HepG2 (cell line): ENCODE measurements around the gene UBAC1. TPM values are rescaled to one million over a fixed set of nuclear protein-coding genes. Genes with fewer than 3 reads are reported as not detected.

Source experiments
- BHLHE40 ChIP-seq: IDR thresholded peaks from 2 replicates; pipeline ENCODE4 v1.6.1; 2011; ENCODE audit warnings: low read length, improper control_type of control experiment
- GATAD2A ChIP-seq: IDR thresholded peaks from 2 replicates; pipeline ENCODE4 v1.6.1; 2016
- HDAC2 ChIP-seq: sonication (generic); formaldehyde crosslinking; IDR thresholded peaks from 2 replicates; pipeline ENCODE4 v1.4.0; 2020; ENCODE audit warnings: missing genetic modification reagents
- KLF15 ChIP-seq: sonication (generic); formaldehyde crosslinking; IDR thresholded peaks from 2 replicates; pipeline ENCODE4 v1.8.1; 2023; ENCODE audit warnings: borderline replicate concordance, mild to moderate bottlenecking, inconsistent platforms, missing genetic modification reagents, mixed read lengths
- LCORL ChIP-seq, 2 experiments: fragments of 450-650 bp in 1 of 2; sonication (generic) in 1 of 2; formaldehyde crosslinking in 1 of 2; IDR thresholded peaks; 2 replicates each; pipeline versions ENCODE4 v1.5.0 to v1.6.1; 2017 to 2020; ENCODE audit warnings: antibody characterized with exemption in 1 of 2, missing genetic modification reagents in 1 of 2
- MATR3 ChIP-seq: sonication (generic); formaldehyde crosslinking; IDR thresholded peaks from 2 replicates; pipeline ENCODE4 v1.4.0; 2020; ENCODE audit warnings: missing genetic modification reagents
- MIXL1 ChIP-seq: IDR thresholded peaks from 2 replicates; pipeline ENCODE4 v1.6.1; 2016
- MXI1 ChIP-seq: IDR thresholded peaks from 3 replicates; pipeline ENCODE4 v1.6.1; 2012; ENCODE audit warnings: low read depth, low read length, inconsistent platforms, borderline replicate concordance
- PBX2 ChIP-seq: IDR thresholded peaks from 2 replicates; pipeline ENCODE4 v1.6.1; 2016; ENCODE audit warnings: control low read depth
- POLR2A ChIP-seq, 2 experiments: IDR thresholded peaks; 2 replicates each; pipeline ENCODE4 v1.6.1; 2011; ENCODE audit warnings: low read depth in 2 of 2, low read length in 2 of 2, mild to moderate bottlenecking in 1 of 2, moderate library complexity in 1 of 2; ENCODE audit not compliant: insufficient read depth in 1 of 2
- RARA ChIP-seq: IDR thresholded peaks from 2 replicates; pipeline ENCODE4 v1.6.1; 2016; ENCODE audit warnings: missing genetic modification reagents, missing compliant biosample characterization
- RARG ChIP-seq: sonication (generic); formaldehyde crosslinking; IDR thresholded peaks from 2 replicates; pipeline ENCODE4 v1.4.0; 2020; ENCODE audit warnings: low read depth, mild to moderate bottlenecking, missing genetic modification reagents
- SAFB2 ChIP-seq: sonication (generic); formaldehyde crosslinking; IDR thresholded peaks from 2 replicates; pipeline ENCODE4 v1.5.1; 2020; ENCODE audit warnings: missing genetic modification reagents, low read depth, mild to moderate bottlenecking, borderline replicate concordance
- SKI ChIP-seq: fragments of 450-650 bp; IDR thresholded peaks from one replicate; pipeline ENCODE4 v1.6.1; 2018; ENCODE audit warnings: mild to moderate bottlenecking; ENCODE audit not compliant: partially characterized antibody
- SP5 ChIP-seq: IDR thresholded peaks from 2 replicates; pipeline ENCODE4 v1.6.1; 2016; ENCODE audit warnings: low read depth, borderline replicate concordance
- XRCC5 ChIP-seq: fragments of 200-400 bp; formaldehyde crosslinking; optimal IDR thresholded peaks from 2 replicates; pipeline ENCODE3; 2017; ENCODE audit warnings: mild to moderate bottlenecking, low read length
- ZNF10 ChIP-seq: sonication (generic); formaldehyde crosslinking; IDR thresholded peaks from 2 replicates; pipeline ENCODE4 v1.4.0; 2020; ENCODE audit warnings: mild to moderate bottlenecking, low read depth, missing genetic modification reagents, borderline replicate concordance
- ZNF124 ChIP-seq: sonication (generic); formaldehyde crosslinking; IDR thresholded peaks from 2 replicates; pipeline ENCODE4 v1.4.0; 2020; ENCODE audit warnings: missing genetic modification reagents
- ZNF296 ChIP-seq: sonication (generic); formaldehyde crosslinking; conservative IDR thresholded peaks from 2 replicates; pipeline ENCODE4 v1.5.0; 2020; ENCODE audit warnings: mild to moderate bottlenecking, missing genetic modification reagents
- ZNF546 ChIP-seq: sonication (generic); formaldehyde crosslinking; conservative IDR thresholded peaks from 2 replicates; pipeline ENCODE4 v1.8.1; 2023; ENCODE audit warnings: mild to moderate bottlenecking, missing genetic modification reagents
- ZNF547 ChIP-seq: sonication (generic); formaldehyde crosslinking; IDR thresholded peaks from 2 replicates; pipeline ENCODE4 v1.5.1; 2020; ENCODE audit warnings: mild to moderate bottlenecking, missing genetic modification reagents
- ZNF674 ChIP-seq: sonication (generic); formaldehyde crosslinking; IDR thresholded peaks from 2 replicates; pipeline ENCODE4 v1.5.0; 2020; ENCODE audit warnings: low read depth, mild to moderate bottlenecking, missing genetic modification reagents
- ZNF749 ChIP-seq: sonication (generic); formaldehyde crosslinking; IDR thresholded peaks from 2 replicates; pipeline ENCODE4 v1.8.0; 2022; ENCODE audit warnings: mild to moderate bottlenecking, missing genetic modification reagents, moderate library complexity, borderline replicate concordance
- ZNF766 ChIP-seq: sonication (generic); formaldehyde crosslinking; IDR thresholded peaks from 2 replicates; pipeline ENCODE4 v1.5.0; 2020; ENCODE audit warnings: missing genetic modification reagents, borderline replicate concordance
- ZNF776 ChIP-seq: sonication (generic); formaldehyde crosslinking; IDR thresholded peaks from 2 replicates; pipeline ENCODE4 v1.4.0; 2020; ENCODE audit warnings: mild to moderate bottlenecking, missing genetic modification reagents
- polyA plus RNA-seq, 8 experiments: library from polyadenylated mRNA; depleted of rRNA in 3 of 8; stranded (reverse) in 7 of 8; unstranded in 1 of 8; fragments of >200 nt; fragmentation: Illumina TruSeq in 4 of 8; extraction: Trizol in 4 of 8; gene quantifications; 2 replicates each; pipeline versions ENCODE4 v1.2.1 to v1.2.3, GENCODE V29; 2011 to 2016; ENCODE audit warnings: low read depth in 4 of 8, missing spikeins in 1 of 8, mixed read lengths in 1 of 8; ENCODE audit not compliant: insufficient read depth in 1 of 8
- total RNA-seq, 5 experiments: library from RNA; depleted of rRNA; stranded (reverse); fragments of >200 nt; fragmentation: Illumina TruSeq; extraction: Trizol; gene quantifications; 2 replicates each; pipeline ENCODE4 v1.2.3, GENCODE V29; 2016; ENCODE audit warnings: low read depth in 1 of 5
- TF ChIP-seq, protein P1 (sequence below): sonication (generic); formaldehyde crosslinking; IDR thresholded peaks from 2 replicates; pipeline ENCODE4 v1.8.0; 2022; ENCODE audit warnings: mild to moderate bottlenecking, missing genetic modification reagents; ENCODE audit not compliant: insufficient replicate concordance
- TF ChIP-seq, protein P2 (sequence below): sonication (generic); formaldehyde crosslinking; IDR thresholded peaks from 2 replicates; pipeline ENCODE4 v1.5.1; 2020; ENCODE audit warnings: missing genetic modification reagents, mild to moderate bottlenecking, borderline replicate concordance
- TF ChIP-seq, protein P3 (sequence below): sonication (generic); formaldehyde crosslinking; IDR thresholded peaks from 2 replicates; pipeline ENCODE4 v1.5.0; 2020; ENCODE audit warnings: missing genetic modification reagents

UBAC1 gene
- total and polyA plus RNA-seq, 2 of the 13 experiments (the other 11 are each of a cell fraction or from before 2014, with no cell fraction given) = 32.2 to 34.1 TPM

- TF ChIP-seq GATAD2A (CRISPR knock-in tag) (no peak), ZNF547 (CRISPR knock-in tag) (no peak; the same call in 1 of the 2 replicates), ZNF766 (CRISPR knock-in tag) (no peak), ZNF546 (CRISPR knock-in tag) (0 out of 2 replicates have a peak, but pooled peaks have one; percentile 25), ZNF10 (no peak), BHLHE40 (peak; percentile 49; the same call in 1 of the 2 replicates), PBX2 (CRISPR knock-in tag) (no peak), MATR3 (CRISPR knock-in tag) (no peak), RARG (CRISPR knock-in tag) (no peak), ZNF674 (no peak), RARA (CRISPR knock-in tag) (0 out of 2 replicates have a peak, but pooled peaks have one; percentile 21), ZNF124 (CRISPR knock-in tag) (no peak), SP5 (CRISPR knock-in tag) (peak; percentile 43; the same call in 1 of the 2 replicates), ZNF296 (peak; percentile 49; the same call in 1 of the 2 replicates), HDAC2 (CRISPR knock-in tag) (peak; percentile 33; the same call in 1 of the 2 replicates), ZNF749 (no peak), LCORL (IDR thresholded peaks at IDR 0.05) (no peak), LCORL (CRISPR knock-in tag; IDR thresholded peaks at IDR 0.05) (peak; percentile 68; the same call in 1 of the 2 replicates), POLR2A (IDR thresholded peaks at IDR 0.05; ENCODE audit: insufficient read depth in 1 of 2, low read depth in 2 of 2, low read length in 2 of 2) (no peak), KLF15 (CRISPR knock-in tag) (no peak), XRCC5 (peak; percentile 39), MXI1 (peak; percentile 42; the same call in 1 of the 3 replicates), MIXL1 (CRISPR knock-in tag) (no peak), ZNF776 (CRISPR knock-in tag) (peak; percentile 51; the same call in 1 of the 2 replicates), SAFB2 (no peak), SKI (no peak)
- TF ChIP-seq, protein P1, sequence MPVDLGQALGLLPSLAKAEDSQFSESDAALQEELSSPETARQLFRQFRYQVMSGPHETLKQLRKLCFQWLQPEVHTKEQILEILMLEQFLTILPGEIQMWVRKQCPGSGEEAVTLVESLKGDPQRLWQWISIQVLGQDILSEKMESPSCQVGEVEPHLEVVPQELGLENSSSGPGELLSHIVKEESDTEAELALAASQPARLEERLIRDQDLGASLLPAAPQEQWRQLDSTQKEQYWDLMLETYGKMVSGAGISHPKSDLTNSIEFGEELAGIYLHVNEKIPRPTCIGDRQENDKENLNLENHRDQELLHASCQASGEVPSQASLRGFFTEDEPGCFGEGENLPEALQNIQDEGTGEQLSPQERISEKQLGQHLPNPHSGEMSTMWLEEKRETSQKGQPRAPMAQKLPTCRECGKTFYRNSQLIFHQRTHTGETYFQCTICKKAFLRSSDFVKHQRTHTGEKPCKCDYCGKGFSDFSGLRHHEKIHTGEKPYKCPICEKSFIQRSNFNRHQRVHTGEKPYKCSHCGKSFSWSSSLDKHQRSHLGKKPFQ (CRISPR knock-in tag) = no peak
- TF ChIP-seq, protein P2, sequence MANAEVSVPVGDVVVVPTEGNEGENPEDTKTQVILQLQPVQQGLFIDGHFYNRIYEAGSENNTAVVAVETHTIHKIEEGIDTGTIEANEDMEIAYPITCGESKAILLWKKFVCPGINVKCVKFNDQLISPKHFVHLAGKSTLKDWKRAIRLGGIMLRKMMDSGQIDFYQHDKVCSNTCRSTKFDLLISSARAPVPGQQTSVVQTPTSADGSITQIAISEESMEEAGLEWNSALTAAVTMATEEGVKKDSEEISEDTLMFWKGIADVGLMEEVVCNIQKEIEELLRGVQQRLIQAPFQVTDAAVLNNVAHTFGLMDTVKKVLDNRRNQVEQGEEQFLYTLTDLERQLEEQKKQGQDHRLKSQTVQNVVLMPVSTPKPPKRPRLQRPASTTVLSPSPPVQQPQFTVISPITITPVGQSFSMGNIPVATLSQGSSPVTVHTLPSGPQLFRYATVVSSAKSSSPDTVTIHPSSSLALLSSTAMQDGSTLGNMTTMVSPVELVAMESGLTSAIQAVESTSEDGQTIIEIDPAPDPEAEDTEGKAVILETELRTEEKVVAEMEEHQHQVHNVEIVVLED (CRISPR knock-in tag) = no peak
- TF ChIP-seq, protein P3, sequence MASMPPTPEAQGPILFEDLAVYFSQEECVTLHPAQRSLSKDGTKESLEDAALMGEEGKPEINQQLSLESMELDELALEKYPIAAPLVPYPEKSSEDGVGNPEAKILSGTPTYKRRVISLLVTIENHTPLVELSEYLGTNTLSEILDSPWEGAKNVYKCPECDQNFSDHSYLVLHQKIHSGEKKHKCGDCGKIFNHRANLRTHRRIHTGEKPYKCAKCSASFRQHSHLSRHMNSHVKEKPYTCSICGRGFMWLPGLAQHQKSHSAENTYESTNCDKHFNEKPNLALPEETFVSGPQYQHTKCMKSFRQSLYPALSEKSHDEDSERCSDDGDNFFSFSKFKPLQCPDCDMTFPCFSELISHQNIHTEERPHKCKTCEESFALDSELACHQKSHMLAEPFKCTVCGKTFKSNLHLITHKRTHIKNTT = no peak
Measured at GRCh38 chr9:136002881-136003280, 41.7 kb upstream of the UBAC1 start (continued).
